Neural progenitor cell (in vitro differentiated cells): Measurements from ENCODE around the gene ITPR1.

ENCODE experiments used
- CTCF ChIP-seq: fragments of 200-600 bp; sonication (generic); IDR thresholded peaks from 2 replicates; pipeline ENCODE4 v1.5.1; 2017; ENCODE audit warnings: antibody characterized with exemption, mild to moderate bottlenecking
- EZH2 ChIP-seq: fragments of 200-600 bp; sonication (generic); IDR thresholded peaks from 2 replicates; pipeline ENCODE4 v1.6.1; 2017; ENCODE audit warnings: antibody characterized with exemption, mild to moderate bottlenecking, moderate library complexity
- EZH2phosphoT487 ChIP-seq: fragments of 200-600 bp; sonication (generic); IDR thresholded peaks from 2 replicates; pipeline ENCODE4 v1.6.1; 2017; ENCODE audit warnings: antibody characterized with exemption

- no peak for TF ChIP-seq CTCF
- TF ChIP-seq EZH2, result no peak
- TF ChIP-seq EZH2phosphoT487, result no peak
Observed at GRCh38 chr3:4599612-4600011, 106.5 kb downstream of the ITPR1 start.
